Spleen (tissue), 11 donors: ENCODE measurements around the gene DPPA5. TPM values are rescaled to one million over a fixed set of nuclear protein-coding genes. Genes with fewer than 3 reads are reported as not detected.

Experiments used
- DNase-seq: peaks from one replicate; pipeline ENCODE4 v3.0.0-alpha.2; 2020
- H3K27ac ChIP-seq, 8 donors: fragments of 200-600 bp; sonication (generic) in 7 of 8; 1 replicate in 4 of 8; 2 replicates in 4 of 8; pipeline versions ENCODE4 v1.5.0 to v1.8.0; 2016 to 2021; ENCODE audit warnings: inconsistent platforms in 4 of 8, mild to moderate bottlenecking in 4 of 8, moderate library complexity in 1 of 8
- H3K27me3 ChIP-seq, 7 donors: fragments of 200-600 bp; sonication (generic) in 6 of 7; replicated peaks in 1 of 7; 1 replicate in 4 of 7; 2 replicates in 3 of 7; pipeline versions ENCODE4 v1.5.0 to v1.8.0; 2016 to 2021; ENCODE audit warnings: inconsistent platforms in 3 of 7, mild to moderate bottlenecking in 1 of 7
- H3K36me3 ChIP-seq, 6 donors: fragments of 200-600 bp; sonication (generic) in 5 of 6; 1 replicate in 4 of 6; 2 replicates in 2 of 6; pipeline versions ENCODE4 v1.5.0 to v1.8.0; 2016 to 2021; ENCODE audit warnings: inconsistent platforms in 2 of 6
- H3K4me1 ChIP-seq, 6 donors: fragments of 200-600 bp; sonication (generic) in 5 of 6; 1 replicate in 3 of 6; 2 replicates in 3 of 6; pipeline versions ENCODE4 v1.5.0 to v1.8.0; 2016 to 2021; ENCODE audit warnings: inconsistent platforms in 3 of 6
- H3K4me3 ChIP-seq, 8 donors: fragments of 200-600 bp; sonication (generic) in 7 of 8; 1 replicate in 4 of 8; 2 replicates in 4 of 8; pipeline versions ENCODE4 v1.5.0 to v1.8.0; 2016 to 2021; ENCODE audit warnings: inconsistent platforms in 4 of 8, mild to moderate bottlenecking in 4 of 8, moderate library complexity in 2 of 8
- H3K9me3 ChIP-seq, 8 donors: fragments of 200-600 bp; sonication (generic) in 7 of 8; 1 replicate in 4 of 8; 2 replicates in 4 of 8; pipeline versions ENCODE4 v1.5.0 to v1.8.0; 2016 to 2021; ENCODE audit warnings: inconsistent platforms in 4 of 8
- CTCF ChIP-seq, 11 experiments: fragments of 200-600 bp in 7 of 11; fragments of 450-650 bp in 4 of 11; sonication (generic) in 4 of 11; IDR thresholded peaks in 8 of 11; conservative IDR thresholded peaks in 3 of 11; 1 replicate in 7 of 11; 2 replicates in 4 of 11; pipeline versions ENCODE4 v1.4.0 to v1.8.0; 2016 to 2021; ENCODE audit warnings: antibody characterized with exemption in 11 of 11, inconsistent platforms in 4 of 11, mild to moderate bottlenecking in 1 of 11
- POLR2A ChIP-seq, 3 donors: fragments of 450-650 bp; IDR thresholded peaks; one replicate each; pipeline ENCODE4 v1.5.1; 2017; ENCODE audit warnings: antibody characterized with exemption in 3 of 3, mild to moderate bottlenecking in 1 of 3
- POLR2AphosphoS5 ChIP-seq, 3 donors: sonication (generic); formaldehyde crosslinking; IDR thresholded peaks; one replicate each; pipeline ENCODE4 v1.5.1; 2017; ENCODE audit warnings: antibody characterized with exemption in 3 of 3
- WGBS, 5 donors: extraction: QIAGEN DNeasy Blood & Tissue Kit in 3 of 5; methylation state at CpG; one replicate each; pipeline versions ENCODE4 v1.1.5 to v1.1.7; 2013 to 2018; 5-methylcytosine and 5-hydroxymethylcytosine counted together
- intact Hi-C: fragments of 100-400 bp; cut with DNase I; formaldehyde crosslinking; loops from one replicate; pipeline ENCODE4 v1.15.0; 2023; ENCODE audit warnings: low total_unique reads
- polyA plus RNA-seq, 3 donors: library from polyadenylated mRNA; stranded (reverse); fragments of 200-250 nt; gene quantifications; one replicate each; pipeline ENCODE4 v1.2.1, GENCODE V29; 2013
- total RNA-seq, 7 donors: library from RNA; depleted of rRNA in 3 of 7; stranded (reverse); fragments of >200 nt in 3 of 7; fragmentation: NEBNext Ultra II Directional in 4 of 7; extraction: Animal tissue kit (Norgen Biotek cat#: 25700) in 4 of 7; gene quantifications; one replicate each; pipeline versions ENCODE4 v1.1.0 to v1.2.1, GENCODE V29; 2016 to 2021
- donor health status: healthy with polysubstance abuse.
- donor health status: DM: no; HTN: no; CAD: no; lungs with moderate emphysema.
- donor health status: DM: no; HTN: no; CAD: no.
- donor health status: Bipolar disorder and iron deficiency.
- donor health status: healthy.
- donor health status: DM: no; HTN: no; CAD: no.
- donor health status: DM: yes; HTN: yes; CAD: no.

The DPPA5 gene
- total and polyA plus RNA-seq, 10 donors = not detected

DNA sequence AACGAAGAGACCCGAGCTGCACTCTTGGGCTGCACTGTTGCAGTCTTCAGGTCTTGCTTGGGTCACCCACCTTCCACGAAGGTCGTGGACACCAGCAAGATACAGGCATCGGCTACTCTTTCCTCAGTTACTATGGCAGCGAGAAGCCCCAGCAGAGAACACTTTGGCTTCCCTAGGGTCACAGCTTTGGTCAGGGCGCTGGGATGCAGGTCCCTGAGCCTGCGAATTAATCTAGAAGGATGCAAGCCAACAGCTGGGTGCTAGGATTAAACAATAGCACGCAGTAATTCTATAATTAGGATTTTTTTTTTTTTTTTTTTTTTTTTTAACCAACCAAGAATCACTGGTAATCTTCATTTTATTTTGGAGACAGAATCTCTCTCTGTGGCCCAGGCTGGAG, 10.5 kb upstream of the DPPA5 start:
- 85 to 95% (median 93%) methylated on average over 9 of the region's 9 CpGs for WGBS, 5 donors
- Histone ChIP-seq H3K36me3 (no peaks in the 10 kb centered on the region), H3K4me3 (no peak overlapping the region), H3K27ac (no peak overlapping the region), H3K27me3 (no peaks in the 10 kb centered on the region), H3K9me3 (peaks cover 0 to 2% (median 0%) of the 10 kb centered on the region in 8 donors), H3K4me1 (no peaks in the 10 kb centered on the region)
- intact Hi-C loops = no loop called here
- no peak for DNase-seq
- no peak for TF ChIP-seq POLR2AphosphoS5 (IDR thresholded peaks at IDR 0.05)
- TF ChIP-seq POLR2A (IDR thresholded peaks at IDR 0.05) = no peak
- TF ChIP-seq CTCF (IDR thresholded peaks at IDR 0.05 in 8 of 11, conservative IDR thresholded peaks at IDR 0.05 in 3 of 11) = no peak

- H3K4me1 ChIP-seq = no peaks in the 10 kb centered on the region
- TF ChIP-seq POLR2AphosphoS5 (IDR thresholded peaks at IDR 0.05) = no peak
- TF ChIP-seq POLR2A (IDR thresholded peaks at IDR 0.05) = no peak
- no peak for TF ChIP-seq CTCF (IDR thresholded peaks at IDR 0.05 in 8 of 11, conservative IDR thresholded peaks at IDR 0.05 in 3 of 11)
- H3K36me3 ChIP-seq = no peaks in the 10 kb centered on the region
- H3K27ac ChIP-seq = no peak overlapping the region
- no peak overlapping the region for H3K4me3 ChIP-seq
- intact Hi-C loops = no loop called here
- 90 to 98% (median 92%) methylated on average over 12 to 14 of the region's 14 CpGs for WGBS, 5 donors
- no peak for DNase-seq
- no peaks in the 10 kb centered on the region for H3K9me3 ChIP-seq
- H3K27me3 ChIP-seq = no peaks in the 10 kb centered on the region
Observed at GRCh38 chr6:73364121-73364520, 10.0 kb upstream of the DPPA5 start.

DNA sequence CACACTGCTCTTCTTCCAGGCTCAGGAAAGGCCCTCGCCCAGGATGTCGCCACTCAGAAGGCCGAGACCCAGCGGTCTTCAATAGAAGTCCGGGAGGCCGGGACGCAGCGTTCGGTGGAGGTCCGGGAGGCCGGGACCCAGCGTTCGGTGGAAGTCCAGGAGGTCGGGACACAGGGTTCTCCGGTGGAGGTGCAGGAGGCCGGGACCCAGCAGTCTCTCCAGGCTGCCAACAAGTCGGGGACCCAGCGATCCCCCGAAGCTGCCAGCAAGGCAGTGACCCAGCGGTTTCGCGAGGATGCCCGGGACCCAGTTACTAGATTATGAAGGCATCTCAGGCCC, 9.4 kb upstream of the DPPA5 start:
- Histone ChIP-seq H3K27ac (no peak overlapping the region), H3K4me1 (no peaks in the 10 kb centered on the region), H3K4me3 (no peak overlapping the region), H3K27me3 (no peaks in the 10 kb centered on the region), H3K36me3 (no peaks in the 10 kb centered on the region), H3K9me3 (no peaks in the 10 kb centered on the region)
- 88 to 97% (median 95%) methylated on average over 23 of the region's 23 CpGs for WGBS, 5 donors
- intact Hi-C loops = no loop called here
- TF ChIP-seq CTCF (IDR thresholded peaks at IDR 0.05 in 8 of 11, conservative IDR thresholded peaks at IDR 0.05 in 3 of 11) (no peak), POLR2AphosphoS5 (IDR thresholded peaks at IDR 0.05) (no peak), POLR2A (IDR thresholded peaks at IDR 0.05) (no peak)
- no peak for DNase-seq

DNA sequence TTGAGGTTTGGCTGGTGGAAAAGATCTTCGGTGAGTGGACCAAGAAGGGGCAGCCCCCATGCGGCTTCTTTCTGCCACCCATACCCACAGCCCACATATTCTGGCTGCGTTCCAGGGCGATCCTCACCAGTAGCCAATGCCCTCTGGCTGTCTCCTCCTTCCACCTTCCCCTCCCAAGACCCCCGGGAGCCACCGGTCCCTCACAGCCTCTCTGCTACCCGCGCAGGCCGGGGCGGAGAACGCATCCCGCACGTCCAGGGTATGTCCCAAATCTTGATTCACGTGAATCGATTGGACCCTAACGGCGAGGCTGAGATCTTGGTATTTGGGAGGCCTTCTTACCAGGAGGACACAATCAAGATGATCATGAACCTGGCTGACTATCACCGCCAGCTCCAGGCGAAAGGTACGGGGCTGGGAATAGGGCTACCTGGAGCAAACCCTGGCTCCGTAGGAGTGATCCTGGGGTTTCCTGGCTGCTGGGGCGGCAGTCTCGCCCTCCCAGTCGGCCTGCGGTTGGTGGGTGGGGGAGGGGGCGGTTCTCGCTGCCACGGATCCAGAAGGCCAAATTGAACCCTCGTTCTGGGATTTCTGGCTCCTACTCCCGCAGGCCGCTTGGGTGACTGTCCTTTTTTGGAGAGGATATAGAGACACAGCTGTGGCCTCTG, 8.9 kb upstream of the DPPA5 start:
- no peak for DNase-seq
- Histone ChIP-seq H3K27me3 (no peaks in the 10 kb centered on the region), H3K27ac (no peak overlapping the region), H3K36me3 (no peaks in the 10 kb centered on the region), H3K9me3 (no peaks in the 10 kb centered on the region), H3K4me3 (no peak overlapping the region), H3K4me1 (no peaks in the 10 kb centered on the region)
- no peak for TF ChIP-seq POLR2AphosphoS5 (IDR thresholded peaks at IDR 0.05)
- no peak for TF ChIP-seq POLR2A (IDR thresholded peaks at IDR 0.05)
- TF ChIP-seq CTCF (IDR thresholded peaks at IDR 0.05 in 8 of 11, conservative IDR thresholded peaks at IDR 0.05 in 3 of 11) = no peak
- intact Hi-C loops = no loop called here
- 89 to 97% (median 94%) methylated on average over 21 to 31 of the region's 31 CpGs for WGBS, 5 donors
